ENCODE results near the gene TRABD2B.

The TRABD2B gene

DNA sequence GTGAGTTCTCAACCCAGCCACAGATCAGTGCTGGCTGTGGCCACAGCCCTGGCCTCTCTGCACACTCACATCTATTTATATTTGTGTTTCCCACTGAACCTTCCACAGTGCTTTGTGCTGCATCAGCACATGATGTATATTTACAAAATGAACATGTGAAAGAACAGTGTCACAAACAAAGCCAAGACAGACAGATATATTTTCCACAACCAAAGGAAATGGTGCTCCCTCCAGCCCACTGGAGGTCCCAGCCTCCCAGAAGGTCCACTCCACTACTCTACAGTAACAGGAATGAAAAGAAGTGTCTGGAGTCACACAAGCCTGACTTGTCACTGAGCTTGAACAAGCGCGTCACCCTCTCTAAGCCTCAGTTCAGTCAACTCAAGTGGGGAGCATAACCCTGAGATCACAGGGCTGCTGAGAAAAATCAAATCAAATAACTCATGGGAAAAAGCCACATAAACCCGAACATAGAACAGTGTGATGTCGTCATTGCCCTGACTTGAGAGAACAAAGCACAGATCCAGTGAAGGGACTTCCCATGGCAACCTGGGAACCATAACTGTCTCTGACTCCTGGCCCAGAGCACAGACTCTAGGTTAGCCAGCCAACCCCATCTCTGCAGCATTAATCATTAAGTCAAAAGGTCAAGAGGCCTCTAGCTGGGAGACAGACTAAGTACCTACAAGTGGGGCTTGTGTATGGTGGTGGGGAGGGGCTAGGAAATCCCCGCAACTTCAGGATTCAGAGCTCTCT lies 121.2 kb downstream of the TRABD2B start:
- no peak for DNase-seq (ENCODE audit: low spot score)

DNA sequence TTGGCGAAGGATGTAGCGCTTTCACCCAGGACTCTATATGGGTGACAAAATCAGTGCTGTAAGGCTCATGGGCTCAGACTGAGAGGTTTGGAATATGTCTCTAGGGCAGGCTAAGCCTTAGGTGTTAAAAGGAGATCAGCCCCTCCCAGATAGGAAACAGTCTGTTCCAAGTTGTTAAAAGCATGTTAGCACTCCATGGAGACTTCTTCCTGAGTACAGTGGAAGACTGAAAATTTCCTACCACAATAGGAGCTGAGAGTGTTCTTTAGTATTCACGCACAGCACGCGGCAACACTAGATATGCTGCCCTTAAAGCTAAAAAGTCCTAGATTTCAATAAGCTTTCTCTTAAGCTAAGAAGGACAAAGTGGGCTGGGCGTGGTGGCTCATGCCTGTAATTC lies 122.1 kb downstream of the TRABD2B start:
- DNase-seq (ENCODE audit: low spot score): no peak

DNA sequence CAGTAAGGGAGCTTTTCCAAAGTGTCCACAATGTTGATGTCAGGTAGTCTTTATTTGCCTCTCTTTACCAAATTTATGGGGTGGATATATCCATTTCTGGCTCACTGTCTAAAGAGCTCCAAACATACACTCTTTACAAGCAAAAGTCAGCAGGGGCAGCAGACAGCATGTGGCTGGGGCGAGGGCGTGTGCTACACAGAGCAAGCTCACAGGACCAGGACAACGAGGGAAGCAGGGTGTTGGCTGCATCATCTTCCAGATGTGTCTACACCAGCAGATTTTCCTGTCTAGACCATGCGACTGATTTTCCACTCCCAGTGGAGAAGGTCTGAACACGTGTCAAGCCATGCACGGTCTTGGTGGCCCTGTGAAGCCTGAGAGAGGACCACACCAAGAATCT lies 123.8 kb downstream of the TRABD2B start:
- no peak for DNase-seq (ENCODE audit: low spot score)

DNA sequence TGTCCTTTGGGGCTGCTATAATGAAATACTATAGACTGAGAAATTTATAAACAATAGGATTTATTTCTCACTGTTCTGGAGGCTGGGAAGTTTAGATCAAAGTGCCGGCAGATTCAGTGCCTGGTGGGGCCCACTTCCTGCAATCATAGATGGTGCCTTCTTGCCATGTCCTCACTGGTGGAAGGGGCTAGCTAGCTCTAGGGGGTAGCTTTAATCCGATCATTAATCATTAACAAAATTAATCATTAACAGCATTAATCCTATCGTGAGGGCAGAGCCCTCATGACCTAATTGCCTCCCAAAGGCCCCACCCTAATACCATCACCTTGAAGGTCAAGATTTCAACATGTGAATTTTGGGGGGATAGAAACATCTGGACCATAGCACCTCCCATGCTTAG lies 124.3 kb downstream of the TRABD2B start:
- no peak for DNase-seq (ENCODE audit: low spot score)

DNA sequence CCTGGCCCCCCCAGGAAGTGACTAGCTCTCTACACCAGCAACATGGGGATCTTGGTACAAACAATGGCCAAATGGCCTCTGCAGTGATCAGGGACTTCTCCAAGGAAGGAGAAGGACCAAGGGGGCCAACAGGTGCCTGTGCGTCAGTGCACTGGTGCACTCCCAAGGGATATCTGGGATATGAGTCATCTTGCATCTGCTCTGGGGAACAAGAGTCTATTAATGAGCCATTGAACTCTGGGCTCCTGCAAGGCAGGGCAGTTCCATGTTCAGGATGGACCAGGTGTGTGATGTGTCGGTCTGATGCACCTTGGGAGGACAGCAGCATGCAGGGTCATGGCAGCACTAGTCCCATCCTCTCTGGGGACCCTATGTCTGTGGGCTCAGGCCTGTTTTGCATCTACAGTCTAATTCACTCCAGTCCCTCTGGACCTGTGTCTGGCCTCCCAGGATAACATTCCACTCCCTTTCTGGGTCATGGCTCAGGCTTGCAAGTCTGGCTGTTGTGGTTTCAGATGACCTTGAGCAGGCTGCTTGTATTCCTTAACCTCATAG lies 125.3 kb downstream of the TRABD2B start:
- DNase-seq (ENCODE audit: low spot score): no peak

DNA sequence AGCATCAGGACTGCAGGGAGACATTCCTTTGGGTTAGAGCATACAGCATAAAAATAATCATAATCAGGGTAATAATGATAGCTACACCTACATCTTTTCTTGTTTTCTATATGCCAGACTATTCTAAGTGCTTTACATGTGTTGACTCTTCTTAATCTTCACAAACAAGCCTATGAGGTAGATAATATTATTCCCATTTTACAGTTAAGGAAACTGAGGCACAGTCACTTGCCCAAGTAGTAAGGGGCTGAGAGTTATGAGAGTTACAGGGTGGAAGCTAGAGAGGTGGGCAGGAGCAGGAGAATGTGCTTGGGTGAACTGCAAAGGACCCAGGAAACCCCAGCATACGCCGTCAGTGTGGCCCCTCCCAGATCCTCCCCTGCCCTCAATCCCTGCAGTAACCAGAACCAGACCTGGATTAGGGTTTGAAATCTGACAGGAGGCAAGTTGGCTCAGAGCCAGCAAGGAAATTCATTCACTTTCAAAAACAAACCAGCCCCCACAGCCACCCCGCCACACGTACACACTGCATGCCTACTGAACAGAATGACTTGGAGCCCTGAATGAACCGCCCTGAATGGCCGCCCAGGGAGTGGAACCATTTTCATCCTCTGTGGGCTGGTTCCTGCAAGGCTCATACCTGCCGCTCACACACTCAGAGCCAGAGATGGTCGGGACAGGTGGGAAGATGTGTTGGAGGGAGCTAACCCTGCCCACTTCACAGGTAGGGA lies 126.1 kb downstream of the TRABD2B start:
- DNase-seq (ENCODE audit: low spot score): no peak

DNA sequence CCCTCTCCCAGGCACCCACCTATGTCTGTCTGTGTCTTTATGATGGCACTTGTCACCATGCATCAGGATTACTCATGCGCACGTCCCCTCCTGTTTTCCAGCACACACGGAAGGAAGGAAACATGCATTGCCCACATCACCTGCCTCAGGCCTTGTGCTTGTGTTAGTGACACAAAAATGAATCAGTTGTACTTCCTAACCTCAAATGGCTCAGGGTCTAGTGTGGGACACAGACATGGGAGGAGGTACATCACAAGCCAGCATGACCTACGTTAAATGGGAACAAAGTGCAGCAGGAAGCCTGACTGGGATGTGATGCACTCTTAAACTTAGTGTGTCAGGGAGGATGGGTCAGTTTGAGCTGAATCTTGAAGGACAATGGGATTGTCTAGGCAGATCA lies 126.7 kb downstream of the TRABD2B start:
- DNase-seq (ENCODE audit: low spot score): no peak

DNA sequence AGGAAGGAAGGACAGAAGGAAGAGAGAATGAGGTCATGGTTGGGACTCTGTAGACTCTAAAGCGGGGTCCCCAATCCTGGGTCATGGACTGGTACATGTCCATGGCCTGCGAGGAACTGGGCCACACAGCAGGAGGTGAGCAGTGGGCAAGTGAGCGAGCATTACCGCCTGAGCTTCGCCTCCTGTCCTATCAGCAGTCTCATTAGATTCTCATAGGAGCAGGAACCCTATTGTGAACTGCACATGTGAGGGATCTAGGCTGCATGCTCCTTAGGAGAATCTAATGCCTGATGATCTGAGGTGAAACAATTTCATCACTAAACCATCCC lies 128.9 kb downstream of the TRABD2B start:
- DNase-seq (ENCODE audit: low spot score): no peak

DNA sequence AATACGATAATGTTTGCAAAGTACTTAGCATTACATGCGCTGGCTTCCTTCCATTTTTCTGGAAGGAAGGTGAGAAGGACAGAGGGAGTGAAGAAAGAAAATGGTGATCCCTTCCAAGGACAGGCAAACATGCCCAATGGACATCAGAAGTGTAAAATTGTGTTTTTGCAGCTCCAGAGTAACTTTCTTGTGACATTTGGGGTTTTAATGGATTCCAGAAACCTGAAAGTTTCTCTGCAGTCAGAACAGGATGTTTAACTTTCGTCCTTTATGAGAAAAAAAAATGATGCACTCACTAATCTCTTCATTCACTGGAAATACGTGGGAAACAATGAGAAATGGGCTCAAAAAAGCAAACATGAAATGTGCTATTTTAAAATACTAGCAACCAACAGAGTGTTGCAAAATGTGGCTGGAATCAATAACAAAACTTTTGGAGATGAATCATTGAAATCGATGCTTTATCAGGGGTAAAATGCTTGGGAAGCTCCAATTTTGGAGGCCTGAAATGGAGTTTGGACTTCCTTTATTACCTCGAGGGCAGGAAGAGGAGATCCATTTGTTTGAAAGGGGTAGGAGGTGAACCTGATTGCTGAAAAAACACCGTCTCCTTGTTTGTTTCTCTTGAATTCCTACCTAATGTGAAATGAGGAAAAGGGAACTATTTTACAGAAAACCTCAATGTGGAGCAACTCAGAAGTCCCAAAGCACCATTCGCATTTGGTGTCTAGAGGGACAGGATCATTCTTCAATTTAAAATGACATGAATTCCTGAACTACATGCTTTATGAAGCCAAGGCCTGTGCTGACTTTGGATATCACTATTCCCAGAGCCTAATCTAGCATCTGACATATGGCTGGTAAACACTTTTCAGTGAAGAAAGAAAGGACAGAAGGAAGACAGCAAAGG lies 129.5 kb downstream of the TRABD2B start:
- DNase-seq (ENCODE audit: low spot score): no peak

DNA sequence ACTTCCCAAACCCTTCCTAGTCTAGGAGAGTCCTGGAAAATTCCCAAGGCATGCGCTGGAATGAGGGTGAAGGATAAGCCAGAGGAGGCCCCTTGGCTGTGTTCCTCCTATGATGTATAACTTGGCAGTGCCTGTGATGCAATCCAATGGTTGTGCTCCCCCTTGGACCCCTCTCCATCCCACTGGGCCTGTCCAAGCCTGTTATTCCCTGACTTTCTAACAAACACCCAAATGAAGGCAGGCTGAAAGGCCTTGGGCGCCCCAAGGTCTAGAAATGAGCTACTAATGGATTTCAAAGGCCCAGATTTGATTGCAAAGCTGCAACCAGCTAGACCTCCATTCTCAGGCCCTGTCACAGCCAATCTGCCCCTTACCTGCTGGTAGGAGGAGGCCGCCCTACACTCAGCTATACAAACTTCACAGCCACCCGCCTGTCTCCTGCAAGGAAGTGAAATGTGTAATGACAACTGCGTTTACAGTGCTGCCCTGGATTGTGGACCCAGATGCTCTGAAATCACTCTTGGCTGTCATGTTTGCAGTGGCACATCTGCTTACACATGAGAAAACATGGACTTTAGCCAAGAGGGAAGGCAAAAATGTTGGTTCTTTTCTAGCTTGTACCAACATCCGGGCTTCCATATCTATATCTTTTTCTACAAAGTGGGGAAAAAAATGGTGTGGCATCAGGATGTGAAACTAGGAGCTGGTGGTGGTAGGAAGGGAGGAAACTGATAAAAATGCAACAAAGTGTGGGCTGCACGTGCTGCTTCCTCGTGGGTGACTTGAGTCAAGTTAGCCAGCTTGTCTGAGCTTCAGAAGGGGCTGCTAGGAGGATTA lies 130.4 kb downstream of the TRABD2B start:
- DNase-seq (ENCODE audit: low spot score): no peak

DNA sequence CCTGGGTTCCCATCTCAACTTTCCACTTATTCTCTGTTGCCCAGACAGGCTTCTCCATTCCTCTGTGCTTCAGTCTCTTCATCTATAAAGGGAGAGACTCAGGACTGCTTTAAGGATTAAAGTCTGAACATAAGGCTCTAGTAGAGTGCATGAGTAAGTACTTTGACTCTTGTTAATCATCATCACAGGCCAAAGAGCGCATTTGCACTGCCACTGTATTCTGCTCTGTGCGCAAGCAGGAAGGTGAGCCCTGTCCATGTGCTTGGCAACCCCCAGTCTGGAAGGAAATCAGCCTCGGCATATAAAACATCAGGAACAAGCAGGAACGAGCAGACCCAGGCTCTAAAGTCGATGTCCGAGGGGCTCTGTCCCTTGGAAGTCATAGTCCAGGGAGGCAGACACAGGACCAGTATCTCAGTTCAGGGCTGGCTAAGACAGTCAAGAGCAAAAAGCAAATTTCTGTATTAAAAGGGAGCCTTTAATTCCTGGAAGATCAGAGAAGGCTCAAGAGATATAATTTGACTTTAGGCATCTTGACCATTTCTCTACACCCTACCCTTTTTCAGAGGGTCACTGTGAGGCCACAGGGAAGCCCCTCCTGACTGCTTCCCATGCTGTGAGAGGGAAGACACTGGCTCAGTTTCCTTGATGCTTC lies 131.2 kb downstream of the TRABD2B start:
- DNase-seq (ENCODE audit: low spot score): no peak

DNA sequence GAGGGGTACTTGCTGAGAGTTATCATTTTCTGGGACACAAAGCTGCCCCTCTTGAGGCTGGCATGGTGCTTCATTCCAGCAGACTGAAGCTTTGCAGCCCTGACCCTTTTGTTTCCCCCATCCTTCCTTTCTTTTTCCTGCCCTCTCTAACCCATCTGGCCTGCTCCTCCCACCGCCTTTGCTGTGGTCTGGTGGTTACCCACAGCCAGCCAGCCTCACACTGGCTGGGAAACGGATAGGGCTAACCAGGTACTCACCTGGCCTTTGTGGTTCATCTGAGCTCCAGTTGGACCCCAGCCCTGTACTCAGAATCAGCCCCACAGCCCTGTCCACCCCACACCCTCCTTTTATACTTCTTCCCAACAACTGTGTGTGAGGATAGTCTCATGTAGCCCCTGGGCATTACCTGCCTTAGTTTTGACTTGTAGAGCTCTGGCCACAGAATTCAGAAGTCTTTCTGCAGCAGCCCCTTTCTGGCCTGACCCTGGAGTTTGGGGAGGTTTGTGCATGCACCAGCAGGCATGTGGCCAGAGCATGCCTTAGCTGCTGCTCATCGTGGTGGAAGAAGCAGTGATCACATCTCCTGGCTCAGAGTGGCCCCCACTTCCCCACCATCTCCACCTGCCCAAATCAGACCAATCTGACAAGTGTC lies 138.0 kb downstream of the TRABD2B start:
- DNase-seq (ENCODE audit: low spot score): no peak

DNA sequence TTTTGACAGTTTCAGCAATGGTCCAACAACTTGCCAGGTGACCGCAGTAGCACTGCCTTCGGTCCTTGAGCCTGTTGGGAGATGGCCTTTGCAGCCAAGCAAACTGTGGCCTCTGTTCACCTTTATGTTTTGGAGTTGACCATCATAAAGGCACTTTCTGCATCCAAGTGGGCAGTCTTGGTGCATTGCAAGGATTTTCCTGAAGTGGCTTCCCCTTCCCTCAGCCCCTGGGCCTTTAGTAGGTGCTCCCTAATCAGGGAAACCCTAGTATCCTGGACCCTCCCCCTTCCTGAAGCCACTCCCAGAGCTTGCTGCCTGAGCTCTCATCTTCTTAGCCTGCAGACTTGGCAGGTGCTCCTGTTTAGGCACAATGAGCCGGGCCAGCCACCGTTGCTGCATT lies 140.2 kb downstream of the TRABD2B start:
- DNase-seq (ENCODE audit: low spot score): no peak

DNA sequence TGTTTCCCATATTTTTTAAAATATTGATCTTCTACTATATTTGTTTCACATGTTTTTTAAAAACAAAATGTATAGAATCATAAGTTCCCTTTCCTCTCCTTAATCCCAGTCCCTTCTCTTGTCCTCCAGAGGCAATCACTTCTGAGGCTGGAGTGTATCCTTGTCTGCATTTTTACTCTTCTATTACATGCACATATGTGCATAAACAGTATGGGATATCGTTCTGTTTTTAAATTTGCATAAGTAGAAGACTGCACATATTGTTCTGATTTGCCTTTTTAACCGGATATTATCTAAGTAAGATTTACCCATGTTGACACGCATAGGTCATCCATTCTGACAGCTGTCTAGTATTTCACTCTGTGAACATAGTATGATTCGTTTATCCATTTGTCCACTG lies 142.0 kb downstream of the TRABD2B start:
- DNase-seq (ENCODE audit: low spot score): no peak

DNA sequence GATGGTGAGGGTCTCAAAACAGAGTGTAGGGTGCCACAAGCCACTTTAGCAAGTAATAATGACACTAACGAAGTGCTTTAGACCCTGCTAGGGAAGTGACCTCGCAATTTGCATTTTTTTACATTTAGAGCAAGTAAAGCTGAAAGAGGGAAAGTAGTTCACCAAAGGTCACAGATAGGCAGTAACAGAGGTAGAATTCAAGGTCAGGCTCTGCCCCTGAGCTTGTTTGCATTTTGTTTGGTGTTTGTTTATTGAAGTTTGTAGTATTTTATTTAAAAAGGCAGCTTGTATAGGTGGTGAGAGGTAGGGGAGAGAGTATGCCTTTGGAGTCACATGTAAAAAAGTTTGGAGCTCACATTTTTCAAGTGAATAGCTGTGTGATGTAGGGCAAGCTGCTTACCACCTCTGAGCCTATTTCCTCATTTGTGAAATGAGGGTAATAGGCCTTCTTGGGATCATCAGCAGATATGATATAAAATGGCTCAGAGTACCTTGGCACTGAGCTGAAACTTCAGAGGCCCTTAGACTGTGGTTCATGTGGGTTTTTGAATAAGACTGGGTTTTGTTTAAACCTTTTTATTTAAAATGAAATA lies 142.5 kb downstream of the TRABD2B start:
- no peak for DNase-seq (ENCODE audit: low spot score)

DNA sequence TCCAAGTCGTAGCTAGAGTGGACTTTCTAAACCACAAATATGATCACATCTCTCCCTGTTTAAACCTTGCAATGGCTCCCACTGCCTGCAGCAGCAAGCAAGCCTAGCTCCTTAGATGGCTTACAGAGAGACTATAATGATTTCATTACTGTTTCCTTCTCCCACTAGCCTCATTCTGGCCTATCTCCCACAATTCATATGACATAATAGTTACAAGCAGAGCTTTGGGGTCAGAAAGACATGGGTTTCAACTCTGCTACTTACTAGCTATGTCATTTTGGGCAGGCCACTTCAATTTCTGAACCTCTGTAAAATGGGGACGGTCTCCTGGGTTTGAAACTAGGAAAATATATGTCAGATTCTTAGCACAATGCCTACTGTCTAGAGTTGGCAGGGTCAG lies 143.3 kb downstream of the TRABD2B start:
- no peak for DNase-seq (ENCODE audit: low spot score)

DNA sequence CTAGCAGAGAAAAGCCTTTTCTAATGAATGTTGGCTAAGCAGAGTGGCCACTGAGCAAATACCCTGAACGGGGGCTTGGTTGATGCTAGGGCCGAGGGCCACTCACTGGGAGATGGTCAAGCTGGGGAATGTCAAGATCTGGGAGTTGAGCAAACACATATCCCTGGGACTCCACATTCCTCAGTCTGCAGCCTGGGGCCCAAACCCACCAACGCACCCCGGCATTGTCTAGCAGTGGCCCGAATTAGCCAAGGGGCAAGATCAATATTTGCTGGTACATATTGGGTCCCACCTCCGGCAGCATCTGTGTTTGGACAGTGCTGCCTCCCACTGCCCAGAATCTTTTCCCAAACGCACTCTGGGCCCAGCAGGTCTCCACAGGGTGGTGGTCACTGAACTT lies 144.1 kb downstream of the TRABD2B start:
- no peak for DNase-seq (ENCODE audit: low spot score)

DNA sequence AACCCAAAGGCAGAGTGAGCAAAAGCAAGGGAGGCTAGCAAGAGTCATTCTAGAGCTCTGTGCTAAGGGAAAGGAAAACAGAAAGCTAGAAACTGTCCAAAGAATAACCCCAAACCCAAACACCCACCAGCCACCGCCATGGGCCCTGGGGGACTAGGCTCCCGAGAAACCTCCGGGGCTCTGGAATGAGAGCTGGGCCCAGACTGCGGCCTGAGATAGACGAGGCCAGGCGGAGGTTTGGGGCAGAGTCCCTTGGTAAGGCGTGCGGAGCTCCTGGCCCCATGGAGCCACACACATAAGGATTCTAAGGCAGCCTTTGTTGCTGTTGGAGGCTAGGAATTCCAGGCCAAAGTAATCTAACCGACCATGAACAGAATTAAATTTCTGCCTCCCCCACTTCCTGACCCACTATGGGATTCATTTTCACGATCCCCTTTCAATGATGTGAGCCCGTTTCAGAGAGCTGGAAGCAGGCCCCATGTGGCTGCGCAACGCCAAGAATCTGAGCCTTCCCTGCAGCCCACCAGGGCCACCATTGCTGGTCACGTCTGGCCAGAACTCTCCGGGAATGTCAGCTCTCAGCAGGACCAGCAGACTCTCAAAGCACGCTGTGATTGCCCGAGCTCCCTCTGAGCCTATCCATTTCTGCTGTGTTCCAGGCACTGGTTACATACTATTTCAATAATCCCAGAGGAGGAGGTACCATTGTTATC lies 145.0 kb downstream of the TRABD2B start:
- DNase-seq (ENCODE audit: low spot score): no peak

DNA sequence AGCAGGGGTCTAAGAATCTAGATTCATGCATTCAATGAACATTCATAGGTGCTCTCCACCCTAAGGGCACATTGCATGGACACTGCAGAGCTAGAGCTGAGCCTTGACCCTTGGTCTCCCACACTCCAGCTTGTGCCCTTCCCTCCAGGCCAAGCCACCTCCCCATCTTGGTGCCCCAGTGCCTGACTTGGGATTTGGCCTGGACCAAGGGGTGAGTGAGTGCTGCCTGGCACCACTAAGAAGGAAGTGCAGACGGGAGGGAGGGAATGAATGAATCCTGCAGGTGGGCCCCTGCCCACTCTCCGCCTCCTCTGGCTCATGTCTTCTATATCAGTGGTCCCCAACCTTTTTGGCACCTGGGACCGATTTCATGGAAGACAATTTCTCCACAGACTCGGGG lies 146.7 kb downstream of the TRABD2B start:
- no peak for DNase-seq (ENCODE audit: low spot score)
